RWPE2 (cell line): ENCODE measurements around the gene OTX2.

Experiments
- ATAC-seq: fragments of 200-7000 bp; cut with Tn5 transposase; 3 replicates; pipeline ENCODE4 v1.9.1; 2021; ENCODE audit warnings: low read depth
- DNase-seq: peaks from one replicate; pipeline ENCODE4 v3.0.0-alpha.2; 2020; ENCODE audit warnings: low spot score
- H3K27ac ChIP-seq: fragments of 450-650 bp; 2 replicates; pipeline ENCODE4 v1.5.1; 2017; ENCODE audit warnings: mild to moderate bottlenecking; ENCODE audit not compliant: poor library complexity, severe bottlenecking
- H3K27me3 ChIP-seq: fragments of 250-450 bp; sonication (Bioruptor Pico); 2 replicates; pipeline ENCODE4 v1.5.1; 2021; ENCODE audit warnings: mild to moderate bottlenecking, moderate library complexity; ENCODE audit not compliant: insufficient read depth, poor library complexity, severe bottlenecking
- H3K36me3 ChIP-seq: fragments of 250-450 bp; sonication (Bioruptor Pico); 2 replicates; pipeline ENCODE4 v1.5.1; 2020; ENCODE audit warnings: low read depth, mild to moderate bottlenecking, moderate library complexity
- H3K4me1 ChIP-seq: fragments of 250-450 bp; sonication (Bioruptor Pico); 2 replicates; pipeline ENCODE4 v1.5.1; 2021; ENCODE audit warnings: mild to moderate bottlenecking, moderate library complexity; ENCODE audit not compliant: insufficient read depth, poor library complexity, severe bottlenecking
- H3K4me3 ChIP-seq: fragments of 250-450 bp; sonication (Bioruptor Pico); 2 replicates; pipeline ENCODE4 v1.5.1; 2021; ENCODE audit warnings: mild to moderate bottlenecking, moderate library complexity; ENCODE audit not compliant: severe bottlenecking
- H3K9me3 ChIP-seq: fragments of 250-450 bp; sonication (Bioruptor Pico); 2 replicates; pipeline ENCODE4 v1.5.1; 2021; ENCODE audit warnings: mild to moderate bottlenecking, moderate library complexity; ENCODE audit not compliant: severe bottlenecking
- TF ChIP-seq, protein P1 (sequence below): fragments of 450-650 bp; IDR thresholded peaks from one replicate; pipeline ENCODE4 v1.5.1; 2017; ENCODE audit warnings: mild to moderate bottlenecking, moderate library complexity; ENCODE audit not compliant: poor library complexity, severe bottlenecking

Gene OTX2

DNA sequence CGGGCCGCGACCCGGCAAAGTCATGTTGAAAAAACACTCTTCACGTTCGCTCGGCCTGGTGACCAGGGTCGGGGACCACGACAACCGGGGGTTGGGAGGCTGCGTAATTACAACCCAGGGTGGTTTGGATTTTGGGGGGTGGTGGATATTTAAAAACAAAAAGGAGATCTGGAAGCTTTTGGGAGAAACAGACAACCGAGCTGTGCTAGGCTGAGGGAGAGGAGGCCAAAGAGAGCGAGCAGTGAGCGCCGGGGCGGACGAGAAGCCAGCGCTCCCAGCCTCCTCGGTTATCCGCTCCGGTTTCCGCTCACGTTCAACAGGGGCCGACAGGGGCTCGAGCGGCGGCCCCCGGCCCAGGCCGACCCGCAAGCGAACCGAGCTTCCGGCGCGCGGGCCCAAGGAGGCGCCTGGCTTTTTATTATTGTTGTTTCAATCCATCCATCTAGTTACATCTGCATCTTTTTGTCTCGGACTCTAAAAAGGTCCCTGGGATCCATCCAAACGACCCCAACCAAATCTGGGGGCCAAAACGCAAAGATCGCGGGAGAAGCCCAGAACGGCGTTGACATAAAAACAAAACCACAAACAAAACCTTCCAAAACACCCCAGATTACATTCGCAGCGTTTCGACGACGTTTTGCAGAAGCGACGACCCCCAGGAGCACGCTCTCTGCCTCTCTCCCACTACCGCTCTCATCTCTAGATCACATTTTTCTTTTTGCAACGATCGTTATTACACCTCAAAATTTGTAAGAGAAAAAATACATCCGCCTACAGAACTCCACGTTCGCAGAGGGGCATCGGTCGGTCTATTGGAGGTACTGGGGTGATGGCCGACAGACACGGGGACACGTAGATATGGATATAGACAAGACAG lies 771 bp downstream of the OTX2 start:
- peaks cover 96% of the 10 kb centered on the region for H3K27me3 ChIP-seq

DNA sequence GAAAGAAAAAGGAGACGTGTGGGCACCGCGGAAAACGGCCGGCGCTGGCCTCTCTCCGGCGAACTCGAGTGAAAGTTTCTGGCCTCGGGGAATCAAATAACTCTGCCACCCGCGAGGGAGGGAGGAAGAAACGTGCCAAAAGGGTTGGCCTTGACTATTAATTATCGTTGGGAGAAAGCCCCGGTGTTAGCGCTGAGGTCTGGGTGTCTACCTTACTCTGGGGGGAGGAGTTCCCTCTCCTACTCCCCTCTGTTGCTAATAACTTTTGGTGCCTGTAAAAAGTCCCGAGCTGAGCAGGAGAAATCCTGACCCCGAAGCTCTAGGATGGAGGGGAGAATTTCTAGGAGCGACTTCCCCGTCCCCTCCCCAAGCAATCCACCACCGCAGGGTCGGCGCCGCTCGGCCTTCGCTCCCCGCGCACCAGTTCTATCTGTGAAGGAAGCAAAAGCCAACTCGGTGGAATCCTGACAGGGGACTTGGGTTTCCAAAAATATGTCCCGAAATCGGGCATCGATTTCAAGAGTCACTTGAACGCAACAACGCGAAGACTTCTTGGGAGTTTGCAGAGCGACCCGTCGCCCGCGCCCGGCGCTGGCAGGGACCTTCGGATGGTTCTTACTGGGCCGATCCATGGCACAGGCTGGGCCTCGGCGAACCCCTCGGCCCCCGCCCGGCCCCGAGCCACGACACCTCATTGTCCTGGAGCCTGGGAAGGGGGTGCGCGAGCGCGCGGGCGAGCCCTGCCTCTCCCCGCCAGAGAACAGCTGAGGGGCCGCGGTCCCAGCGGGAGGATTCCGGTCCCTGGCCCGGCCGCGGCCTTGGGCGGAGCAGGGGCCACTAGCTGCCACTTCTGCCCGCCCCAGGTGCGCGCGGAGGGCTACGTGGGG lies 1.7 kb downstream of the OTX2 start:
- no peaks in the 10 kb centered on the region for H3K4me1 ChIP-seq
- H3K9me3 ChIP-seq, result no peaks in the 10 kb centered on the region
- TF ChIP-seq, protein P1, sequence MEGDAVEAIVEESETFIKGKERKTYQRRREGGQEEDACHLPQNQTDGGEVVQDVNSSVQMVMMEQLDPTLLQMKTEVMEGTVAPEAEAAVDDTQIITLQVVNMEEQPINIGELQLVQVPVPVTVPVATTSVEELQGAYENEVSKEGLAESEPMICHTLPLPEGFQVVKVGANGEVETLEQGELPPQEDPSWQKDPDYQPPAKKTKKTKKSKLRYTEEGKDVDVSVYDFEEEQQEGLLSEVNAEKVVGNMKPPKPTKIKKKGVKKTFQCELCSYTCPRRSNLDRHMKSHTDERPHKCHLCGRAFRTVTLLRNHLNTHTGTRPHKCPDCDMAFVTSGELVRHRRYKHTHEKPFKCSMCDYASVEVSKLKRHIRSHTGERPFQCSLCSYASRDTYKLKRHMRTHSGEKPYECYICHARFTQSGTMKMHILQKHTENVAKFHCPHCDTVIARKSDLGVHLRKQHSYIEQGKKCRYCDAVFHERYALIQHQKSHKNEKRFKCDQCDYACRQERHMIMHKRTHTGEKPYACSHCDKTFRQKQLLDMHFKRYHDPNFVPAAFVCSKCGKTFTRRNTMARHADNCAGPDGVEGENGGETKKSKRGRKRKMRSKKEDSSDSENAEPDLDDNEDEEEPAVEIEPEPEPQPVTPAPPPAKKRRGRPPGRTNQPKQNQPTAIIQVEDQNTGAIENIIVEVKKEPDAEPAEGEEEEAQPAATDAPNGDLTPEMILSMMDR, result no peak
- peaks cover 96% of the 10 kb centered on the region for H3K27me3 ChIP-seq
- DNase-seq (no peak), ATAC-seq (no peak)
- H3K27ac ChIP-seq, result no peak overlapping the region
- no peaks in the 10 kb centered on the region for H3K36me3 ChIP-seq
- no peak overlapping the region for H3K4me3 ChIP-seq

More for the DNA sequence above, 771 bp downstream of the OTX2 start:
- H3K4me1 ChIP-seq, result no peaks in the 10 kb centered on the region
- H3K4me3 ChIP-seq, result no peak overlapping the region
- TF ChIP-seq, protein P1, result no peak
- no peak overlapping the region for H3K27ac ChIP-seq
- DNase-seq, result no peak
- ATAC-seq, result no peak
- H3K36me3 ChIP-seq, result no peaks in the 10 kb centered on the region
- no peaks in the 10 kb centered on the region for H3K9me3 ChIP-seq

DNA sequence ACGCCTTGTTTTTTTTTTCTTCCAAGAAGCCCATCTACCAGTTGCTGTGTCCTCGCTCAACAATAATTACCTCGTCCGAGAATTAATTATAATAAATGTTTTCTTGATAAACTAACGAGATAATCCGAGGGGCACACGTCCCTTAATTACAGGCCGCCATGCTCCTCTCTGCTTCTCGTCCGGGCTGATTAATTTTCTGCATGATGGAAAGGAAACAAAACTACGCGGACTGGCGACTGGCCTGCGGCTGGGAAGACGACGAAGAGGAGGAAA lies 2.2 kb downstream of the OTX2 start:
- no peaks in the 10 kb centered on the region for H3K36me3 ChIP-seq
- TF ChIP-seq, protein P1, result no peak
- no peak overlapping the region for H3K27ac ChIP-seq
- H3K4me3 ChIP-seq, result no peak overlapping the region
- ATAC-seq, result no peak
- no peaks in the 10 kb centered on the region for H3K9me3 ChIP-seq
- no peak for DNase-seq
- no peaks in the 10 kb centered on the region for H3K4me1 ChIP-seq
- peaks cover 96% of the 10 kb centered on the region for H3K27me3 ChIP-seq

DNA sequence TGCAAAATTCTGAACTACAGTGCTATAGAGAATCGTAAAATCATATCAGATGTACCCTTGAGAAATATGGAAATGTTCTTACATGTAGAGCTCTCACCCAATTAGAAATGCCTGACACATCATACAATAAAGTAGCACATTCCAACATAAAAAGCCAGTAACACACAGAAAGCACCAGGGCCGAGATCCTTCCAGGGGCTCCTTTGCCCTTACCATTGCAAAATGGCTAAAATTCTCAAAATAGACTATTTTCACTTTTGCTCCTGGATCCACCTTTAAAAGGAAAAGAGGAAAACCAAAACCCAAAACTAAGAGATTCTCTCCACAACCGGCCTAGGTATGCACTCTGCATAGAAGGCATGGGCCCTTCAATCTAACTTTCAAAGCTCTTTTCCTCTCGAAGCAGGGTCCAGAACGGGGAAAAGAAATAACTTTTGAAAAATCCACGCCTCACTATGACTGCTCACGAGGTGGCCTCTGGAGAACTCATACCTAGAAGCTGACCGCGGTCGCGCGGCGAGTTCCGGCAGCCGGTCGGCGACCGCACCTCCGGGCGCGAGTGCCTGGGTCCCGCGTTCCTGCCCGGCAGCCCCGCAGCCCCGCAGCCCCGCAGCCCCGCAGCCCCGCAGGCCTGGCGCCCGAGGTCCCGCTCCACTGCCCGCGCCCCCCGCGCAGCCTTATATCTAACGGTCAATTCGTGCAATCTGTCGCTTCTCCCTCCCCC lies 2.7 kb downstream of the OTX2 start:
- Histone ChIP-seq H3K27me3 (peaks cover 96% of the 10 kb centered on the region), H3K4me1 (no peaks in the 10 kb centered on the region)
- TF ChIP-seq, protein P1, result no peak

More for the DNA sequence above, 2.7 kb downstream of the OTX2 start:
- ATAC-seq (no peak), DNase-seq (no peak)
- Histone ChIP-seq H3K9me3 (no peaks in the 10 kb centered on the region), H3K27ac (no peak overlapping the region), H3K4me3 (no peak overlapping the region), H3K36me3 (no peaks in the 10 kb centered on the region)
